OCI-LY1 (cell line): ENCODE results near the gene PDXDC1.
"Not testable (repeated sequence)": the region's sequence is repeated elsewhere in the genome, so short reads cannot be mapped to it uniquely, and the experiment has no call there.

Experiments used
- EZH2 ChIP-seq: fragments of 200-600 bp; sonication (generic), shearing (Covaris generic); IDR thresholded peaks from 2 replicates; pipeline ENCODE4 v1.8.0; 2017; ENCODE audit warnings: borderline replicate concordance, mixed run types, mild to moderate bottlenecking, antibody characterized with exemption, low read length, moderate library complexity, mixed read lengths
- TF ChIP-seq, protein P1 (sequence below): fragments of 200-600 bp; sonication (generic), shearing (Covaris generic); IDR thresholded peaks from 2 replicates; pipeline ENCODE4 v1.5.1; 2017; ENCODE audit warnings: mild to moderate bottlenecking, antibody characterized with exemption, low read length, moderate library complexity, mixed read lengths

DNA sequence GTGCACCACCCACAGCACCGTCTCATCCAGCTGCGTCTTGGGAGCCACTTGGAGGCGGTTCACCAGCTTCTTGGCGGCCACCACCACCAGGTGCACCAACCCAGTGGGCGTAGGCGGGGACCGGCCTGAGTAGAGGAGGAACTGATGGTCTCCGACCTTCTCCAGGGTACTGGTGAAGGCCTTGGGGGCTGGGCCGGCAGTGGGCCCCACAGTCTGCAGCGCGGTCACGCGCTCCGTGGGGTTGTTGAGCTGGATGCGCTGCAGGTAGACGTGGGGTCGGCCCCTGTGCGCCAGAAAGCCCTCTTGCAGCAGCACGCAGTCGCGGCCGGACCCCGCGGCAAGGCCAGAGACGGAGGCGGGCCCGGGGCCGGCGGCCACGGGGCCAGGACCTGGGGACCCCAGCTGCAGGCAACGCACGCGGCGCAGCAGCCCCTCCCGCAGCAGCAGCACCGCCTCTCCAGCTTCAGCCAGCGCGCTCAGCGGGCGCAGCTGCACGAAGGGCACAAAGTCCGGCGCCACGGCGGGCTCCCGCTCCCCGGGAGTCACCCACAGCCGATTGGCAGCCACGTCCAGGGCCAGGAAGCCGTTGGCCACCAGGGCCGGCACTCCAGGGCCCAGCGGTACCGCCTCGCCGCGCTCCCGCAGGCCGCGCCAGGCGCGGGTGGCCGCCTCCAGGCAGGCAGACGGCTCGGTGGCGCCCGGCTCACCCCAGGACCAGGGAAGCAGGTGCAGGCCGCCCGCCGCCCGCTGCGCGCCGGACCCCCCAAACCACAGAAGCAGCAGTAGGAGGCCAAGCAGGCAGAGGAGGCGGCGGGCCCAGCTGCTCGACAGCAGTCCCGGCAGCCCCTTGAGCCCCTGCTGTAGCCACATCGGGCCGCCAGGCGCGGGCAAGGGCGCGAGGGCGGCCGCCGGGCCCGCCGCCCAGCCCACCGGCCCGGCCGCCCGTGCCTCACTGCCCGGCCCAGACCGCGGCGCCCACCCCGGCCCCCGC, 14.8 kb downstream of the PDXDC1 start:
- TF ChIP-seq, protein P1, sequence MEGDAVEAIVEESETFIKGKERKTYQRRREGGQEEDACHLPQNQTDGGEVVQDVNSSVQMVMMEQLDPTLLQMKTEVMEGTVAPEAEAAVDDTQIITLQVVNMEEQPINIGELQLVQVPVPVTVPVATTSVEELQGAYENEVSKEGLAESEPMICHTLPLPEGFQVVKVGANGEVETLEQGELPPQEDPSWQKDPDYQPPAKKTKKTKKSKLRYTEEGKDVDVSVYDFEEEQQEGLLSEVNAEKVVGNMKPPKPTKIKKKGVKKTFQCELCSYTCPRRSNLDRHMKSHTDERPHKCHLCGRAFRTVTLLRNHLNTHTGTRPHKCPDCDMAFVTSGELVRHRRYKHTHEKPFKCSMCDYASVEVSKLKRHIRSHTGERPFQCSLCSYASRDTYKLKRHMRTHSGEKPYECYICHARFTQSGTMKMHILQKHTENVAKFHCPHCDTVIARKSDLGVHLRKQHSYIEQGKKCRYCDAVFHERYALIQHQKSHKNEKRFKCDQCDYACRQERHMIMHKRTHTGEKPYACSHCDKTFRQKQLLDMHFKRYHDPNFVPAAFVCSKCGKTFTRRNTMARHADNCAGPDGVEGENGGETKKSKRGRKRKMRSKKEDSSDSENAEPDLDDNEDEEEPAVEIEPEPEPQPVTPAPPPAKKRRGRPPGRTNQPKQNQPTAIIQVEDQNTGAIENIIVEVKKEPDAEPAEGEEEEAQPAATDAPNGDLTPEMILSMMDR = not testable (repeated sequence)
- not testable (repeated sequence) for TF ChIP-seq EZH2
